ENCODE data around the gene IQCF5. TPM values are rescaled to one million over a fixed set of nuclear protein-coding genes. Genes with fewer than 3 reads are reported as not detected.
"Not testable (repeated sequence)": the region's sequence is repeated elsewhere in the genome, so short reads cannot be mapped to it uniquely, and the experiment has no call there.

Gene IQCF5
- total RNA-seq, 1 experiment from 2014 or later, result not detected

GRCh38 chr3:51886447-51886846, 11.0 kb upstream of the IQCF5 start:
- H3K36me3 ChIP-seq, result no peaks in the 10 kb centered on the region

DNA sequence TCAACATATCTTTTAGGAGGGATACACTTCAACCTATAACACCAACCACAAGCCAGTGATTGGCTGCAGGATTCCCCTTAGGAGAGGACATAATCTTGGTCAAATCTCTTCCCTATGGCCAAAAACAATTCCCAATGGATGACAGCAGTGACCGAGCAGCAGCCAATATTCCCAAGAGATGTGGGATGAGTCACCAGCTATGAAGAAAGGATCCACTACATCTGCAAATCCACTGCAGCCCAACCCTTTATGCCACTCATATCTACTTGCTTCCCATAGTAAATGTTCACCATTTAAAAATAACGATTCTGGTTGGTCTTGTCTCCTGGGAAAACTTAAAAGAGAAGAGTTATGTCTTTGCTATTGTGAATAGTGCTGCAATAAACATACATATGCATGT, 4.5 kb upstream of the IQCF5 start:
- Histone ChIP-seq H3K27me3 (peaks cover 6% of the 10 kb centered on the region; the same call in 1 of the 2 replicates), H3K9me3 (replicated peaks) (no peaks in the 10 kb centered on the region), H3K4me1 (no peaks in the 10 kb centered on the region), H3K4me3 (no peak overlapping the region), H3K36me3 (no peaks in the 10 kb centered on the region), H3K27ac (no peak overlapping the region)
- DNase-seq, result no peak

More at GRCh38 chr3:51886447-51886846, 11.0 kb upstream of the IQCF5 start:
- H3K9me3 ChIP-seq (replicated peaks), result no peaks in the 10 kb centered on the region
- peaks cover 6% of the 10 kb centered on the region; the same call in 1 of the 2 replicates for H3K27me3 ChIP-seq
- H3K27ac ChIP-seq, result no peak overlapping the region
- H3K4me1 ChIP-seq, result no peaks in the 10 kb centered on the region
- no peak for DNase-seq
- H3K4me3 ChIP-seq, result no peak overlapping the region

- Histone ChIP-seq H3K9me3 (replicated peaks) (no peaks in the 10 kb centered on the region), H3K4me1 (no peaks in the 10 kb centered on the region), H3K4me3 (no peak overlapping the region), H3K36me3 (no peaks in the 10 kb centered on the region), H3K27ac (no peak overlapping the region), H3K27me3 (no peaks in the 10 kb centered on the region)
- DNase-seq, result no peak
These were observed 785 bp upstream of the IQCF5 start for GRCh38 chr3:51876186-51876585.

DNA sequence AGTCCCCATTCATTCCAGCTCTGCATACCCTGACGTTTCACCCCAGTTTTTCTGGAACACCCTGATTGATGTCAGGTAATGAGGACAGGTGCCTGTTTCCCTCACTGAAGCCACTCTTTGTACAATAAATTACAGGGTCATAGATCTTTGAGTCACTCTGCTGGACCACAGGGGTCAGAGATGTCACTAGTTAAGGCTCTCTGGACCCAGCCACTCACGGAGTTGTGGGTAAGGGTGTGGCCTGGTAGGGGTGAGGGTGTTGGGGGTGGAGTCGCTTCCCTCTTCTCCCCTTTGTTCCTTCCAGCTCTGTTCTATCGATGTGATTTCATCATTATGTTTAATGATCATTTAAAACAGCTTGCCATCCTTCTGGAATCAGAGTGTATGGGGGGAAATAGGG, 512 bp downstream of the IQCF5 start:
- Histone ChIP-seq H3K27ac (no peak overlapping the region), H3K27me3 (no peaks in the 10 kb centered on the region), H3K9me3 (replicated peaks) (no peaks in the 10 kb centered on the region), H3K4me1 (no peaks in the 10 kb centered on the region), H3K4me3 (no peak overlapping the region), H3K36me3 (no peaks in the 10 kb centered on the region)
- DNase-seq, result no peak

- H3K4me3 ChIP-seq, result no peak overlapping the region
- H3K27me3 ChIP-seq, result no peaks in the 10 kb centered on the region
- no peak for DNase-seq
- H3K27ac ChIP-seq, result no peak overlapping the region
- H3K4me1 ChIP-seq, result no peaks in the 10 kb centered on the region
- no peaks in the 10 kb centered on the region for H3K36me3 ChIP-seq
- no peaks in the 10 kb centered on the region for H3K9me3 ChIP-seq (replicated peaks)
These were observed 990 bp downstream of the IQCF5 start for GRCh38 chr3:51874411-51874810.

GRCh38 chr3:51873876-51874275, 1.5 kb downstream of the IQCF5 start:
- no peak overlapping the region for H3K27ac ChIP-seq

DNA sequence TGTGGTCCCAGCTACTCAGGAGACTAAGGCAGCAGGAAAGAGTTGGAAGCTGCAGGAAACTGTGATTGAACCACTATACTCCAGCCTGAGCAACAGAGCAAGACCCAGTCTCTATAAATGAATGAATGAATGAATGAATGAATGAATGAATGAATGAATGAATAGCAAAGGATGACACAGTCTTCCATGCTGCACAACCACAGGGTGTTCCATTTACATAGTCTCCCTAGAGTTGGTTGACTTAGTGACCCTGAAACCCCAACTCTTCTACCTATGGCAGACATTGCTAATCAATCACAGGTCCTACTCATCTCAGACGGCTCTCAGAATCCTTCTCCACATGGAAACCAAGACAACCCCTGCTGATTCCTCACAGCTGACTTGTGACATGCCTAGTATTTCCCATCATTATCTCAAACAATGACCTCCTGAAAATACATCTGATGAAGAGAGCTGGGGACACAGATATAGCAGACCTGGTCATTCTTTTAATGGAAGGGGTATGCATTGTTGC, 2.1 kb downstream of the IQCF5 start:
- no peak overlapping the region for H3K4me3 ChIP-seq
- no peaks in the 10 kb centered on the region for H3K4me1 ChIP-seq
- H3K27ac ChIP-seq, result no peak overlapping the region
- DNase-seq, result no peak
- no peaks in the 10 kb centered on the region for H3K9me3 ChIP-seq (replicated peaks)
- no peaks in the 10 kb centered on the region for H3K36me3 ChIP-seq
- H3K27me3 ChIP-seq, result no peaks in the 10 kb centered on the region

More at GRCh38 chr3:51873876-51874275, 1.5 kb downstream of the IQCF5 start:
- Histone ChIP-seq H3K27me3 (no peaks in the 10 kb centered on the region), H3K9me3 (replicated peaks) (no peaks in the 10 kb centered on the region), H3K4me1 (no peaks in the 10 kb centered on the region), H3K36me3 (no peaks in the 10 kb centered on the region), H3K4me3 (no peak overlapping the region)
- DNase-seq, result no peak

DNA sequence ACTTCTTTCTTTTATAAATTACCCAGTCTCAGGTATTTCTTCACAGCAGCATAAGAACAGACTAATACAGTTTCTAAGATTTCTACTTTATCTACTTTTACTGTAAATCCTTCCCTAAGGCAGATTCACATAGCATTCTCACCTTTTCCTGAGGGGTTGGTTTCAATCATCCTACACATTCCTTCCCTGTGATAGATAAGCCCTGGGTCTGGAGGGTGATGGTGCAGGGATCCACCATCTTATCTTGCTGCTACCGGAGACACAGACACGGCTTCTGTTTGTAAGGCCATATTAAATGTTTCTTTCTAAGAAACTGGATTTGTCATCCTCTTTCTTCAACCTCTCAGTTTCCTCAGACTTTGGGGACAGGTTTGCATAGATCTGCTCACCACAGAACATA, 6.1 kb downstream of the IQCF5 start:
- no peaks in the 10 kb centered on the region for H3K9me3 ChIP-seq (replicated peaks)
- no peaks in the 10 kb centered on the region for H3K4me1 ChIP-seq
- no peaks in the 10 kb centered on the region for H3K36me3 ChIP-seq
- H3K27me3 ChIP-seq, result peaks cover 3% of the 10 kb centered on the region; the same call in 1 of the 2 replicates
- no peak overlapping the region for H3K4me3 ChIP-seq
- no peak for DNase-seq
- no peak overlapping the region for H3K27ac ChIP-seq

DNA sequence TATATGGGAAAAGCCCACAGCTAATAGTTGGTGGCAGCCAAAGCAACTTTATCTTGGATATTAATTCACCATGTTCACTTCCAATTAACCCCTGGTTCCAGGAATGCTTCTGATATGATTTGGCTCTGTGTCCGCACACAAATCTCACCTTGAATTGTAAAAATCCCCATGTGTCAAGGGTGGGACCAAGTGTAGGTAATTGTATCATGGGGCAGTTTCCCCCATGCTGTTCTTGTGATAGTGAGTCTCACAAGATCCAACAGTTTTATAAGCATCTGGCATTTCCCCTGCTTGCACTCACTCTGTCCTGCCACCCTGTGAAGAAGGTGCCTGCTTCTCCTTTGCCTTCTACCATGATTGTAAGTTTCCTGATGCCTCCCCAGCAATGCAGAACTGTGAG, 6.5 kb downstream of the IQCF5 start:
- not testable (repeated sequence) for H3K4me1 ChIP-seq; H3K9me3 ChIP-seq (replicated peaks); DNase-seq

DNA sequence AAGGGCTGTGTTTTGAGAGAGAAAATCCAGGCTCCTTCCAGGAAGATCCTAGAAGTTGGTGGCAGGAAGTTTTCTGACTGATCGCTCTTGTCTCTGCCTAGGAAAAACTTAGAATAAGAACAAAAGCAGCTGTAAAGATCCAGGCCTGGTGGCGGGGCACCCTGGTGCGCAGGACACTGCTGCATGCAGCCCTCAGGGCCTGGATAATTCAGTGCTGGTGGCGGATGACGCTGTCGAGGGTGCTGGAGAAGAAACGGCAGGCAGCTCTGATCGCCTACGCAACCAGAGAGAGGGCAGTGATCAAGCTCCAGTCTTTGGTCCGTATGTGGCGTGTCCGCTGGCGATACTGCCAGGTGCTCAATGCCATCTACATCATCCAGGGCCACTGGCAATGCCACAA, 12.5 kb downstream of the IQCF5 start:
- no peaks in the 10 kb centered on the region for H3K36me3 ChIP-seq
- H3K4me3 ChIP-seq, result no peak overlapping the region
- H3K27ac ChIP-seq, result no peak overlapping the region
- no peaks in the 10 kb centered on the region for H3K9me3 ChIP-seq (replicated peaks)
- DNase-seq, result no peak
- H3K27me3 ChIP-seq, result peaks cover 5% of the 10 kb centered on the region; the same call in 1 of the 2 replicates
- no peaks in the 10 kb centered on the region for H3K4me1 ChIP-seq

More for the DNA sequence above, 6.5 kb downstream of the IQCF5 start:
- not testable (repeated sequence) for H3K27ac ChIP-seq, H3K36me3 ChIP-seq, H3K4me3 ChIP-seq, H3K27me3 ChIP-seq

- peaks cover 4% of the 10 kb centered on the region; the same call in 1 of the 2 replicates for H3K27me3 ChIP-seq
- DNase-seq, result no peak
- H3K36me3 ChIP-seq, result no peaks in the 10 kb centered on the region
- H3K4me3 ChIP-seq, result no peak within 1 kb of the TSS
- H3K4me1 ChIP-seq, result no peaks in the 10 kb centered on the region
- no peak within 1 kb of the TSS for H3K27ac ChIP-seq
- H3K9me3 ChIP-seq (replicated peaks), result no peaks in the 10 kb centered on the region
These were observed 14.4 kb downstream of the IQCF5 start, which contains the start of gene IQCF2 for GRCh38 chr3:51860703-51861665. Gene IQCF2 (plus strand): TSS chr3:51861615. CDS start chr3:51861667, 52 bp downstream.

DNA sequence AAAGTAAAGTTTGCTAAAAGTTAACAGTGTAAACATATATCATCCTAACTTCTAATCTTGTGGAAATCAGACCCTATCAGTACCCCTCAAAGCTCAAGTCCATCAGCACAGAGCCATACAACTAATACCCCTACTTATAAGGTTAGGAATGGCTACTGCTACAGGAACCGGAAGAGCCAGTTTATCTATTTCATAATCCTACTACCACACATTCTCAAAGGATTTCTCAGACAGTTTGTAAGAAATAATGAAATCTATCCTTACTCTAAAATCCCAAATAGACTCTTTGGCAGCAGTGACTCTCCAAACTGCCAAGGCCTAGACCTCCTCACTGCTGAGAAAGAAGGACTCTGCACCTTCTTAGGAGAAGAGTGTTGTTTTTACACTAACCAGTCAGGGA, 20.0 kb downstream of the IQCF5 start:
- not testable (repeated sequence) for H3K27me3 ChIP-seq; H3K27ac ChIP-seq; H3K4me3 ChIP-seq; DNase-seq; H3K9me3 ChIP-seq (replicated peaks); H3K4me1 ChIP-seq; H3K36me3 ChIP-seq

GRCh38 chr3:51845129-51845528, 30.3 kb downstream of the IQCF5 start:
- Histone ChIP-seq H3K36me3 (0 out of 2 replicates have a peak, but pooled peaks cover 2% of the 10 kb centered on the region), H3K27ac (no peak overlapping the region), H3K4me3 (no peak overlapping the region), H3K4me1 (no peaks in the 10 kb centered on the region), H3K9me3 (replicated peaks) (no peaks in the 10 kb centered on the region), H3K27me3 (peaks cover 15% of the 10 kb centered on the region; the same call in 1 of the 2 replicates)
- DNase-seq, result no peak

- Histone ChIP-seq H3K27ac (no peak overlapping the region), H3K27me3 (peaks cover 13% of the 10 kb centered on the region; the same call in 1 of the 2 replicates), H3K4me3 (no peak overlapping the region), H3K9me3 (replicated peaks) (no peaks in the 10 kb centered on the region), H3K4me1 (no peaks in the 10 kb centered on the region), H3K36me3 (no peaks in the 10 kb centered on the region)
- DNase-seq, result no peak
These were observed 38.8 kb downstream of the IQCF5 start for GRCh38 chr3:51836606-51837005.

- Histone ChIP-seq H3K27ac (no peak overlapping the region), H3K4me1 (no peaks in the 10 kb centered on the region), H3K36me3 (no peaks in the 10 kb centered on the region), H3K4me3 (no peak overlapping the region), H3K27me3 (no peaks in the 10 kb centered on the region), H3K9me3 (replicated peaks) (no peaks in the 10 kb centered on the region; the same call in 1 of the 2 replicates)
- DNase-seq, result no peak
These were observed 44.5 kb downstream of the IQCF5 start for GRCh38 chr3:51830836-51831385.
